OCI-LY3 (cell line): ENCODE data around the gene PKN2.

ENCODE experiments used
- CTCF ChIP-seq: fragments of 200-600, 300-600 bp; sonication (generic); IDR thresholded peaks from 2 replicates; pipeline ENCODE4 v1.5.1; 2014; ENCODE audit warnings: antibody characterized with exemption, low read length, low read depth
- EZH2phosphoT487 ChIP-seq: fragments of 200-600 bp; shearing (Covaris generic); IDR thresholded peaks from 2 replicates; pipeline ENCODE4 v1.6.1; 2018; ENCODE audit warnings: antibody characterized with exemption, mixed run types, low read depth

GRCh38 chr1:88640060-88640459, 44.0 kb upstream of the PKN2 start:
- TF ChIP-seq CTCF: no peak
- TF ChIP-seq EZH2phosphoT487: no peak
